Adrenal gland (tissue), 12 donors: Measurements from ENCODE around the gene PATL1. TPM values are rescaled to one million over a fixed set of nuclear protein-coding genes. Genes with fewer than 3 reads are reported as not detected.

Experiments used
- DNase-seq, 7 donors: peaks; one replicate each; pipeline ENCODE4 v3.0.0-alpha.2; 2019 to 2020
- H3K27ac ChIP-seq, 5 donors: fragments of 200-600 bp; sonication (generic) in 4 of 5; 1 replicate in 3 of 5; 2 replicates in 2 of 5; pipeline versions ENCODE4 v1.5.1 to v1.8.0; 2016 to 2020; ENCODE audit warnings: mild to moderate bottlenecking in 1 of 5
- H3K27me3 ChIP-seq: fragments of 200-600 bp; 2 replicates; pipeline ENCODE4 v1.8.0; 2021
- H3K36me3 ChIP-seq, 2 donors: fragments of 200-600 bp; replicated peaks in 1 of 2; 1 replicate in 1 of 2; 2 replicates in 1 of 2; pipeline versions ENCODE4 v1.5.1 to v1.8.0; 2018 to 2022
- H3K4me1 ChIP-seq, 2 donors: fragments of 200-600 bp; replicated peaks in 1 of 2; 1 replicate in 1 of 2; 2 replicates in 1 of 2; pipeline versions ENCODE4 v1.5.1 to v1.8.0; 2018 to 2021
- H3K4me3 ChIP-seq, 4 donors: fragments of 200-600 bp; sonication (generic) in 3 of 4; one replicate each; pipeline ENCODE4 v1.5.1; 2016 to 2018
- H3K9me3 ChIP-seq, 3 donors: fragments of 200-600 bp; sonication (generic) in 1 of 3; replicated peaks in 1 of 3; 1 replicate in 2 of 3; 2 replicates in 1 of 3; pipeline versions ENCODE4 v1.5.1 to v1.8.0; 2016 to 2021
- POLR2A ChIP-seq, 2 donors: fragments of 450-650 bp; IDR thresholded peaks; one replicate each; pipeline ENCODE4 v1.6.1; 2017; ENCODE audit warnings: antibody characterized with exemption in 2 of 2, mild to moderate bottlenecking in 2 of 2, moderate library complexity in 1 of 2
- WGBS, 4 donors: extraction: QIAGEN DNeasy Blood & Tissue Kit in 2 of 4; methylation state at CpG; one replicate each; pipeline versions ENCODE4 v1.1.5 to v1.1.7; 2013 to 2017; 5-methylcytosine and 5-hydroxymethylcytosine counted together
- intact Hi-C, 2 donors: fragments of 100-400 bp; cut with DNase I; formaldehyde crosslinking; loops; one replicate each; pipeline versions ENCODE4 v1.14.1 to v1.15.0; 2022 to 2023
- microRNA-seq, 3 donors: library from miRNA; unstranded; fragments of <30 nt; microRNA quantifications; one replicate each; pipeline ENCODE4, GENCODE V29; 2017 to 2020
- polyA plus RNA-seq, 3 donors: library from polyadenylated mRNA; stranded (reverse); fragments of 200-250 nt in 2 of 3; fragments of 350-450 nt in 1 of 3; fragmentation: Illumina TruSeq in 1 of 3; extraction: RNeasy Lipid Tissue Mini Kit (QIAGEN cat#74804) in 1 of 3; gene quantifications; one replicate each; pipeline ENCODE4 v1.2.3, GENCODE V29; 2013 to 2014
- small RNA-seq, 2 donors: library from RNA; depleted of rRNA; stranded (forward); fragments of <200 nt; gene quantifications; one replicate each; pipeline ENCODE3, GENCODE V24; 2016
- total RNA-seq, 9 donors: library from RNA; depleted of rRNA in 4 of 9; stranded (reverse); fragments of >200 nt in 4 of 9; fragments of 120-200 nt in 1 of 9; fragmentation: NEBNext Ultra II Directional in 1 of 9; extraction: Animal tissue kit (Norgen Biotek cat#: 25700) in 1 of 9; gene quantifications; one replicate each; pipeline versions ENCODE4 v1.1.0 to v1.2.4, GENCODE V29; 2013 to 2023
- TF ChIP-seq, protein P1 (sequence below), 6 experiments: fragments of 450-650 bp in 4 of 6; fragments of 200-600 bp in 2 of 6; sonication (generic) in 1 of 6; IDR thresholded peaks; 1 replicate in 5 of 6; 2 replicates in 1 of 6; pipeline versions ENCODE4 v1.5.1 to v1.8.0; 2016 to 2021; ENCODE audit warnings: antibody characterized with exemption in 6 of 6, mild to moderate bottlenecking in 2 of 6, moderate library complexity in 1 of 6
- donor health status: healthy with polysubstance abuse.
- donor health status: Bipolar disorder and iron deficiency.
- donor health status: DM: yes; HTN: yes; CAD: no.
- donor health status: DM: no; HTN: no; CAD: no.
- donor health status: DM: no; HTN: no; CAD: no.
- donor health status: DM: yes; HTN: yes; CAD: no.

Gene PATL1
- total and polyA plus RNA-seq, 12 donors: 10.3 to 55.9 (median 19.5) TPM

DNA sequence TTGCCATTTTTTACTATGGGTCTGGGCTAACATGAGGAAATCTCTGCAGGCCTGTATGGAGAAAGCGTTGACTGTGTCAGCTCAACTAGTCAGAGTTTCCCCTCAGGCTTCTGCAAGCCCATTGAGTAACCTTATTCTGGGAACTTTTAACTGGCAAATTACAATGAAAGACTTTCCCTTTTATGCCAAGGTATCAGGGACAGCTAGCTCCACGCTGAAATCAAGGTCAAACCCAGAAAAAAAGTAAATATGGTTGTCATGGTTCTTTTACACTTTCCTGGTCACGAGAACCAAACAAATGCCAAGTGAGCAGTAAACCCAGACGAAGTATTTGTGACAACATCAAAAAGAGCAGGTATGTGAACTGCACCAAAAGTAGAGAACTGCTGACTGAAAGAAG is 67.0 kb downstream of the PATL1 start:
- H3K9me3 ChIP-seq: no peaks in the 10 kb centered on the region
- H3K36me3 ChIP-seq: peaks cover 0 to 95% of the 10 kb centered on the region in 2 donors
- TF ChIP-seq, protein P1, sequence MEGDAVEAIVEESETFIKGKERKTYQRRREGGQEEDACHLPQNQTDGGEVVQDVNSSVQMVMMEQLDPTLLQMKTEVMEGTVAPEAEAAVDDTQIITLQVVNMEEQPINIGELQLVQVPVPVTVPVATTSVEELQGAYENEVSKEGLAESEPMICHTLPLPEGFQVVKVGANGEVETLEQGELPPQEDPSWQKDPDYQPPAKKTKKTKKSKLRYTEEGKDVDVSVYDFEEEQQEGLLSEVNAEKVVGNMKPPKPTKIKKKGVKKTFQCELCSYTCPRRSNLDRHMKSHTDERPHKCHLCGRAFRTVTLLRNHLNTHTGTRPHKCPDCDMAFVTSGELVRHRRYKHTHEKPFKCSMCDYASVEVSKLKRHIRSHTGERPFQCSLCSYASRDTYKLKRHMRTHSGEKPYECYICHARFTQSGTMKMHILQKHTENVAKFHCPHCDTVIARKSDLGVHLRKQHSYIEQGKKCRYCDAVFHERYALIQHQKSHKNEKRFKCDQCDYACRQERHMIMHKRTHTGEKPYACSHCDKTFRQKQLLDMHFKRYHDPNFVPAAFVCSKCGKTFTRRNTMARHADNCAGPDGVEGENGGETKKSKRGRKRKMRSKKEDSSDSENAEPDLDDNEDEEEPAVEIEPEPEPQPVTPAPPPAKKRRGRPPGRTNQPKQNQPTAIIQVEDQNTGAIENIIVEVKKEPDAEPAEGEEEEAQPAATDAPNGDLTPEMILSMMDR (IDR thresholded peaks at IDR 0.05): no peak
- TF ChIP-seq POLR2A (IDR thresholded peaks at IDR 0.05): peak in 1 of 2 donors; percentile 16
- H3K27me3 ChIP-seq: no peaks in the 10 kb centered on the region
- peak overlapping the region; percentile 1 to 90 (median 64) for H3K27ac ChIP-seq
- intact Hi-C loops: no loop called here
- DNase-seq: peak; percentile 30 to 77 (median 64)
- H3K4me3 ChIP-seq: no peak overlapping the region
- peaks cover 15 to 37% of the 10 kb centered on the region in 2 donors for H3K4me1 ChIP-seq
- WGBS, 4 donors: 41 to 53% (median 48%) methylated on average over 4 of the region's 4 CpGs

DNA sequence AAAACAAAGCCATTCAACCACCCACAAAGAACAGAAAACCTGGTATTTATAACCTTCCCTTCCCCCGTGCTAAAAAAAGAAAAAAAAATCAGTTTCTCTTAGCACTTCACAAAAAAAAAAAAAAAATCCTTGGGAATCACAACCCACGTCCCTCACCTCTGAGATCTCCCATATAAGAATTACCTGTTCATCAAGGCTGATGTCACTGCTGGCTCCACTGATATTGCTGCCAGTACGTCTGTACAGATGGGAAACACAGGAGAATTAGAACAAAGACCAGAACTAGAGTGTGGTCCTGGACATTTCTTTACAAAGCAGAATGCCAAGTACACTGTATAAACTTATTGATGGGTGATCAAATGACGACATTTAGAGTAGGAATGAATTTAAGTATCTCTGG is 68.2 kb downstream of the PATL1 start:
- intact Hi-C loops: no loop called here
- WGBS, 4 donors: 79 to 84% (median 82%) methylated on average over 4 of the region's 4 CpGs
- H3K36me3 ChIP-seq: peaks cover 0 to 91% of the 10 kb centered on the region in 2 donors

DNA sequence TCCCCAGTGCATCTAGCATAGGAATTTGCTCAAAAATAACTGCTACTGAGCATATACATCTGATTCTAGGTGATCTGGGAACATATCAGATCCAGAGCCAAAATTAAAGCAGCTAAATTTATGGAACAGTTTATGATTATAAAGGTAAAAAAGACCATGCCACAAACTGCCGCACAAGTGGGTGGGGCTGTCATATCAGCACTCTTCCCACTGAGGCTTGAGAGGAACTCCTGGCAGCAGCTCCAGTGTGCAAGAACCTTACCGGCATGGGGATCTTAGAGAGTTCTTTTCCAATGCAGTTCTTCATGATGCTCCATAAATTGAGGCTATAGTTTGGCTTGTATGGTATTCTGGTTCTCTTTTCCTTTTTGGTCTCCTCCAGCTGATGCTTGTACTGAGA is 68.6 kb downstream of the PATL1 start:
- H3K27ac ChIP-seq: peak overlapping the region in 1 of 5 donors; percentile 90
- H3K36me3 ChIP-seq: peaks cover 0 to 90% of the 10 kb centered on the region in 2 donors
- H3K4me1 ChIP-seq: peaks cover 15 to 22% of the 10 kb centered on the region in 2 donors
- no peaks in the 10 kb centered on the region for H3K27me3 ChIP-seq
- 91 to 100% (median 95%) methylated on average over 2 of the region's 2 CpGs for WGBS, 4 donors
- H3K4me3 ChIP-seq: no peak overlapping the region
- no peak for DNase-seq
- no peaks in the 10 kb centered on the region for H3K9me3 ChIP-seq
- intact Hi-C loops: no loop called here
- no peak for TF ChIP-seq POLR2A (IDR thresholded peaks at IDR 0.05)
- TF ChIP-seq, protein P1 (IDR thresholded peaks at IDR 0.05): no peak

More for the DNA sequence above, 68.2 kb downstream of the PATL1 start:
- TF ChIP-seq, protein P1 (IDR thresholded peaks at IDR 0.05): no peak
- TF ChIP-seq POLR2A (IDR thresholded peaks at IDR 0.05): no peak
- DNase-seq: no peak
- peak overlapping the region in 1 of 5 donors; percentile 90 for H3K27ac ChIP-seq
- H3K9me3 ChIP-seq: no peaks in the 10 kb centered on the region
- H3K4me1 ChIP-seq: peaks cover 15 to 26% of the 10 kb centered on the region in 2 donors
- H3K27me3 ChIP-seq: no peaks in the 10 kb centered on the region
- no peak overlapping the region for H3K4me3 ChIP-seq

DNA sequence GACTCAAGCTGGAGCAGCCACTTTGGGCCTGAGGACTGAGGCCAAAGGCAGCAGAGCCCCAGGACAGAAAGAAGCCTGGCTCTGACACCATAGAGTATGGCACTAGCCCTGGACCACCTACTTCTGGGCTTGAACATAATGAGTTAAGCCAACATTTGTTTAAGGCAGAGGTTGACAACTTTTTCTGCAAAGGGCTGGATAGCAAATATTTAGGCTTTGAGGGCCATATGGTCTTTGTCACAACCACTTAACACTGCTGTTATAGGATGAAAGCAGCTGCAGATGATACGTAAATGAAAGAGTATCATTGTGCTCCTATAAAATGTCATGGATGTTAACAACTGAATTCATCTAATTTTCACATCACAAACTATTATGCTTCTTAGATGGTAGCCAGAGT is 69.9 kb downstream of the PATL1 start:
- H3K27me3 ChIP-seq: no peaks in the 10 kb centered on the region
- WGBS, 4 donors: 91 to 97% (median 95%) methylated on average over 1 of the region's 1 CpG
- TF ChIP-seq POLR2A (IDR thresholded peaks at IDR 0.05): no peak
- TF ChIP-seq, protein P1 (IDR thresholded peaks at IDR 0.05): no peak
- H3K4me3 ChIP-seq: no peak overlapping the region
- DNase-seq: no peak
- H3K9me3 ChIP-seq: no peaks in the 10 kb centered on the region
- intact Hi-C loops: no loop called here
- peaks cover 0 to 90% of the 10 kb centered on the region in 2 donors for H3K36me3 ChIP-seq
- peaks cover 15 to 21% of the 10 kb centered on the region in 2 donors for H3K4me1 ChIP-seq
- H3K27ac ChIP-seq: no peak overlapping the region

Small RNA genes within 50 kb of the gene (microRNA-seq; reads per million reads assigned to microRNA genes)
- gene MIR3162: 0 to 0.28 (median 0) reads per million in 3 donors

Small RNA genes within 50 kb of the gene (small RNA-seq; reads per million reads assigned to genes)
- gene MIR3162: 0 reads per million in 2 donors

Other genes starting within 250 kb of the PATL1 start
- gene OR5A2, start 242.6 kb downstream of the PATL1 start, total RNA-seq: not detected
- not detected for gene OR5A2, start 242.6 kb downstream of the PATL1 start, polyA plus RNA-seq
- not detected for gene OR5A1, start 232.6 kb downstream of the PATL1 start, total RNA-seq
- not detected for gene OR5A1, start 232.6 kb downstream of the PATL1 start, polyA plus RNA-seq
- not detected for gene OR4D6, start 212.1 kb downstream of the PATL1 start, total RNA-seq
- not detected for gene OR4D6, start 212.1 kb downstream of the PATL1 start, polyA plus RNA-seq
- gene OR4D10, start 195.7 kb downstream of the PATL1 start, total RNA-seq: not detected
- not detected for gene OR4D10, start 195.7 kb downstream of the PATL1 start, polyA plus RNA-seq
- gene OR4D11, start 165.5 kb downstream of the PATL1 start, total RNA-seq: not detected
- gene OR4D11, start 165.5 kb downstream of the PATL1 start, polyA plus RNA-seq: not detected
- not detected for gene OR4D9, start 157.5 kb downstream of the PATL1 start, total RNA-seq
- gene OR4D9, start 157.5 kb downstream of the PATL1 start, polyA plus RNA-seq: not detected
- 100 to 1,000 TPM in 1 of 9 donors, 10 to 100 TPM in 8; 44.0 to 117 (median 85.4) TPM for gene OSBP, start 53.3 kb downstream of the PATL1 start, total RNA-seq
- 100 to 1,000 TPM in 1 of 3 donors, 10 to 100 TPM in 2; 15.3 to 120 (median 18.5) TPM for gene OSBP, start 53.3 kb downstream of the PATL1 start, polyA plus RNA-seq
- gene OR10V1, start 44.8 kb upstream of the PATL1 start, total RNA-seq: not detected
- gene OR10V1, start 44.8 kb upstream of the PATL1 start, polyA plus RNA-seq: not detected
- gene STX3, start 86.3 kb upstream of the PATL1 start, total RNA-seq: 10 to 100 TPM; 18.4 to 63.2 (median 43.2) TPM
- 10 to 100 TPM; 12.3 to 26.3 (median 24.7) TPM for gene STX3, start 86.3 kb upstream of the PATL1 start, polyA plus RNA-seq
- 100 to 1,000 TPM in 1 of 9 donors, 10 to 100 TPM in 8; 47.5 to 101 (median 73.8) TPM for gene MRPL16, start 141.7 kb upstream of the PATL1 start, total RNA-seq
- gene MRPL16, start 141.7 kb upstream of the PATL1 start, polyA plus RNA-seq: 100 to 1,000 TPM in 2 of 3 donors, 10 to 100 TPM in 1; 61.5 to 143 (median 107) TPM
- under 1 TPM in 1 of 9 donors, not detected in 8; 0.06 TPM for gene CBLIF, start 176.5 kb upstream of the PATL1 start, total RNA-seq
- gene CBLIF, start 176.5 kb upstream of the PATL1 start, polyA plus RNA-seq: not detected
- under 1 TPM in 2 of 9 donors, not detected in 7; 0.32 to 0.78 TPM for gene TCN1, start 197.4 kb upstream of the PATL1 start, total RNA-seq
- gene TCN1, start 197.4 kb upstream of the PATL1 start, polyA plus RNA-seq: not detected
- gene OOSP3, start 209.7 kb upstream of the PATL1 start, total RNA-seq: not detected
- not detected for gene OOSP3, start 209.7 kb upstream of the PATL1 start, polyA plus RNA-seq